CD4-positive, alpha-beta T cell (primary cell): ENCODE data around the gene GALNT10. TPM values are rescaled to one million over a fixed set of nuclear protein-coding genes. Genes with fewer than 3 reads are reported as not detected.

Experiments used
- ATAC-seq: fragments of 200-7000 bp; cut with Tn5 transposase; one replicate; pipeline ENCODE4 v1.10.0; 2022; ENCODE audit warnings: mild to moderate bottlenecking; ENCODE audit not compliant: poor library complexity
- CTCF ChIA-PET: fragments of 350-600 bp; sonication (Branson Sonifier 250); formaldehyde crosslinking; loops from one replicate; lab custom pipeline; 2021; ENCODE audit warnings: antibody characterized with exemption, inconsistent platforms; lab: Charles Lee
- POLR2A ChIA-PET: fragments of 350-600 bp; sonication (Branson Sonifier 250); formaldehyde crosslinking; loops from one replicate; lab custom pipeline; 2021; ENCODE audit warnings: antibody characterized with exemption, inconsistent platforms; lab: Charles Lee
- DNase-seq, 14 experiments: peaks; one replicate each; pipeline ENCODE4 v3.0.0-alpha.2; 2013 to 2020; ENCODE audit warnings: mixed read lengths in 2 of 14
- H3K27ac ChIP-seq, 2 donors: one replicate each; pipeline versions ENCODE4 v1.5.1 to v1.7.0; 2013; ENCODE audit warnings: low read length in 2 of 2, low read depth in 1 of 2, mild to moderate bottlenecking in 1 of 2
- H3K27me3 ChIP-seq, 2 experiments: 1 replicate in 1 of 2; 2 replicates in 1 of 2; pipeline versions ENCODE4 v1.6.1 to v1.7.0; 2013; ENCODE audit warnings: low read length in 2 of 2, control low read depth in 1 of 2, mild to moderate bottlenecking in 1 of 2, moderate library complexity in 1 of 2; ENCODE audit not compliant: insufficient read depth in 2 of 2, control insufficient read depth in 1 of 2
- H3K36me3 ChIP-seq: one replicate; pipeline ENCODE4 v1.6.1; 2013; ENCODE audit warnings: low read length, control low read depth; ENCODE audit not compliant: insufficient read depth
- H3K4me1 ChIP-seq: one replicate; pipeline ENCODE4 v1.6.1; 2013; ENCODE audit warnings: low read length, control low read depth; ENCODE audit not compliant: insufficient read depth
- H3K4me3 ChIP-seq: one replicate; pipeline ENCODE4 v1.5.1; 2013; ENCODE audit warnings: mild to moderate bottlenecking, low read length, moderate library complexity
- H3K9me3 ChIP-seq, 2 experiments: 1 replicate in 1 of 2; 2 replicates in 1 of 2; pipeline versions ENCODE4 v1.6.1 to v1.7.0; 2013; ENCODE audit warnings: low read length in 2 of 2, mild to moderate bottlenecking in 2 of 2, control low read depth in 1 of 2, moderate library complexity in 1 of 2; ENCODE audit not compliant: control insufficient read depth in 1 of 2, insufficient read depth in 1 of 2
- H3K27ac Mint-ChIP-seq: one replicate; pipeline ENCODE4 v1.8.0; 2020; ENCODE audit warnings: mixed read lengths
- H3K27me3 Mint-ChIP-seq: one replicate; pipeline ENCODE4 v1.8.0; 2021; ENCODE audit warnings: mixed read lengths
- H3K36me3 Mint-ChIP-seq: one replicate; pipeline ENCODE4 v1.8.0; 2021; ENCODE audit warnings: low read depth, mixed read lengths
- H3K4me1 Mint-ChIP-seq: one replicate; pipeline ENCODE4 v1.8.0; 2021; ENCODE audit warnings: low read depth, mixed read lengths
- H3K4me3 Mint-ChIP-seq: one replicate; pipeline ENCODE4 v1.8.0; 2020; ENCODE audit warnings: mild to moderate bottlenecking, mixed read lengths
- H3K9me3 Mint-ChIP-seq: one replicate; pipeline ENCODE4 v1.8.0; 2020; ENCODE audit warnings: mixed read lengths
- intact Hi-C, 2 experiments: fragments of 100-400 bp; cut with DNase I in 1 of 2; cut with micrococcal nuclease in 1 of 2; formaldehyde crosslinking; loops; one replicate each; pipeline versions ENCODE4 v1.15.1 to v1.9.0; 2023 to 2025; cut with DNase I, micrococcal nuclease
- microRNA-seq: library from miRNA; unstranded; fragments of <30 nt; microRNA quantifications from one replicate; pipeline ENCODE4 v1.2.0, GENCODE V29; 2021; ENCODE audit warnings: borderline microRNAs expressed, borderline replicate concordance
- total RNA-seq, 174 experiments: library from RNA in 2 of 174; stranded (reverse) in 2 of 174; gene quantifications; one replicate each; pipeline ENCODE4 v1.2.3 and lab custom pipeline; 2021 to 2026
- TF ChIP-seq, protein P1 (sequence below): fragments of 200-600 bp; IDR thresholded peaks from one replicate; pipeline ENCODE4 v1.8.0; 2022; ENCODE audit warnings: antibody characterized with exemption, mild to moderate bottlenecking

Gene GALNT10
- total RNA-seq, 2 experiments from 2014 or later, result 21.7 to 23.0 TPM

DNA sequence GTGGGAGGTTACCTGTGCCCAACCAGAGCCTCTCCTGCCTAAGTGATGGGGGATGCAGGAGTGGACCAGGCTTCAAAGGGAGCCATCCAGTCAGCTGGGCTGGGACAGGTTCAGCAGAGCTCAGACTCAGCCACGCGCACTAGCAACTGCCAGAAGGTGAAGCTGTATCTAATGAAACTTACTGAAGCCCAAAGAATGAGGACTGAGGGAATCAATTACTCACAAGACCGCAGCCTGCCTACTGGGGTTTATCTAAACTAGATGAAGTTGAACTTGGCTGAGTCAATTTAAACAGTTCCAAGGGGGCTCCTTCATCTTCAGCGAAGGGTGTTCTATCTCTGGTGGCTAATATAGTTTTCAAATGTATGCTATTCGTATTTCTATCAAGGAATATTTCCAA lies 276.1 kb downstream of the GALNT10 start:
- Histone ChIP-seq H3K27me3 (peaks cover 21% of the 10 kb centered on the region in 2 experiments), H3K9me3 (no peaks in the 10 kb centered on the region), H3K36me3 (peaks cover 3% of the 10 kb centered on the region), H3K4me1 (peaks cover 9% of the 10 kb centered on the region), H3K27ac (no peak overlapping the region), H3K4me3 (no peak overlapping the region)
- DNase-seq (no peak), ATAC-seq (no peak)
- H3K27me3 Mint-ChIP-seq, result peaks cover 36% of the 10 kb centered on the region
- peaks cover 4% of the 10 kb centered on the region for H3K36me3 Mint-ChIP-seq
- H3K4me1 Mint-ChIP-seq, result peaks cover 8% of the 10 kb centered on the region
- H3K4me3 Mint-ChIP-seq, result no peak overlapping the region
- POLR2A ChIA-PET, result no interaction called here
- H3K27ac Mint-ChIP-seq, result no peak overlapping the region
- no peaks in the 10 kb centered on the region for H3K9me3 Mint-ChIP-seq
- CTCF ChIA-PET, result interaction anchor here (1.0 to 1.6 kb wide), 3 partner anchors 10 to 173 kb away, joined by 3 to 4 read pairs (median 3); no protein-coding TSS in a partner anchor
- intact Hi-C loops, result loop anchor here (1.0 to 10.0 kb wide), 4 partner anchors 138 to 678 kb away; no protein-coding TSS in a partner anchor
- TF ChIP-seq, protein P1, sequence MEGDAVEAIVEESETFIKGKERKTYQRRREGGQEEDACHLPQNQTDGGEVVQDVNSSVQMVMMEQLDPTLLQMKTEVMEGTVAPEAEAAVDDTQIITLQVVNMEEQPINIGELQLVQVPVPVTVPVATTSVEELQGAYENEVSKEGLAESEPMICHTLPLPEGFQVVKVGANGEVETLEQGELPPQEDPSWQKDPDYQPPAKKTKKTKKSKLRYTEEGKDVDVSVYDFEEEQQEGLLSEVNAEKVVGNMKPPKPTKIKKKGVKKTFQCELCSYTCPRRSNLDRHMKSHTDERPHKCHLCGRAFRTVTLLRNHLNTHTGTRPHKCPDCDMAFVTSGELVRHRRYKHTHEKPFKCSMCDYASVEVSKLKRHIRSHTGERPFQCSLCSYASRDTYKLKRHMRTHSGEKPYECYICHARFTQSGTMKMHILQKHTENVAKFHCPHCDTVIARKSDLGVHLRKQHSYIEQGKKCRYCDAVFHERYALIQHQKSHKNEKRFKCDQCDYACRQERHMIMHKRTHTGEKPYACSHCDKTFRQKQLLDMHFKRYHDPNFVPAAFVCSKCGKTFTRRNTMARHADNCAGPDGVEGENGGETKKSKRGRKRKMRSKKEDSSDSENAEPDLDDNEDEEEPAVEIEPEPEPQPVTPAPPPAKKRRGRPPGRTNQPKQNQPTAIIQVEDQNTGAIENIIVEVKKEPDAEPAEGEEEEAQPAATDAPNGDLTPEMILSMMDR, result no peak

DNA sequence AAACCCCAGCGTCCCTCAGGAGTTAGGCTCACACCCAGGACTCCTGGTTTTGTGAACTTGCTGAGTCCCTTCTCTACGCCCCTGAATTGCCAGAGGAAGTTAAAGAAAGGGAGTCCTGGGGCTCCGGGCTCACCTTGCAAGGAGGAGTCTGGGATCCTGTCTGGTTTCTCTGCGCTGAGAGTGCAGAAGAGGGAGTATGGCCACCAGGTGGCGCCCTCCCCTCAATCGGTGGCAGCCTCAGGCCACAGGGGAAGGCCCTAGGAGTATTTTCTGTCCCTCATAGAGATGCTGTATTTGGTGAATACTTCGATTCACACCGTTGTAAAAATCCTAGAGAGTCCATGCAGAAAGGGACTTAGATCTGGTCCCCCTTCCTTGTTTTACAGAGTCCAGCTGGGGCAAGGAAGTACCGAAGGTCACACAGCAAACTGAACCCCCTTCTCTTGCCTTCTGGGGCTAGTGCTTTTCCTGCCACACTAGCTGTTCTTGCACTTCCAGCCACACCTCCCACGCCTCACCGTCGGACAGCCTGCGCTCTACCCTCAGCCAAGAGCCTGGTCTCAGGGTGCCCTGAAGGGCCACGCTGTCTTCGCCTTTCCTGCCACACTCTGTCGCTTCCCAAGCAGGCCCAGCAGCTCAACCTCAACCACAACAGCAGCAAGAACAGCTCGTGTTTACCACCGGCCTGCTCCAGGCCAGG lies 277.3 kb downstream of the GALNT10 start:
- Histone ChIP-seq H3K4me1 (peaks cover 12% of the 10 kb centered on the region), H3K27me3 (peaks cover 26 to 32% of the 10 kb centered on the region in 2 experiments), H3K9me3 (no peaks in the 10 kb centered on the region), H3K27ac (no peak overlapping the region), H3K36me3 (no peaks in the 10 kb centered on the region), H3K4me3 (no peak overlapping the region)
- ATAC-seq (peak; percentile 92), DNase-seq (peak; percentile 48 to 82 (median 66))
- H3K9me3 Mint-ChIP-seq, result no peaks in the 10 kb centered on the region
- intact Hi-C loops, result loop anchor here (1.0 to 10.0 kb wide), 4 partner anchors 137 to 677 kb away; no protein-coding TSS in a partner anchor
- peaks cover 8% of the 10 kb centered on the region for H3K4me1 Mint-ChIP-seq
- POLR2A ChIA-PET, result no interaction called here
- H3K36me3 Mint-ChIP-seq, result peaks cover 4% of the 10 kb centered on the region
- TF ChIP-seq, protein P1, result peak; percentile 85
- H3K4me3 Mint-ChIP-seq, result no peak overlapping the region
- no peak overlapping the region for H3K27ac Mint-ChIP-seq
- CTCF ChIA-PET, result interaction anchor here (1.1 to 1.6 kb wide), 2 partner anchors 20 to 172 kb away, joined by 3 to 4 read pairs; no protein-coding TSS in a partner anchor
- peaks cover 47% of the 10 kb centered on the region for H3K27me3 Mint-ChIP-seq

DNA sequence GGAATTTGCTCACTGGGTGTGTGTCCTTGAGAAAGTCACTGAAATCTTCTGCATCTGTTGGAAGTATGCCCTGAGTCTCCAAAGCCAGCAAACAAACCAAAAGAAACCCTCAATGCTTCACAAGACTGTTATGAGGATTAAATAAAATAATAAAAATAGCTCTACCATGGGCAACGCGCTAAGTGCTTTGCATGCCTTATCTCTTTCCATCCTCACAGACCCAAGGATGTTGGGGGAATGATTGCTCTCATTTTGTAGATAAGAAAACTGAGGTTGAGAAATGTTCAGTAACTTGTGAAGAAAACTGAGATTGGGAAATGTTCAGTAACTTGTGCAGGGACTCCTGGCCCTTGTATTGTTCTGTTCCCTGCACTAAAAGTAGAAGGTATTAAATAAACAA lies 279.6 kb downstream of the GALNT10 start:
- Mint-ChIP-seq H3K4me1 (peaks cover 30% of the 10 kb centered on the region), H3K27me3 (peaks cover 70% of the 10 kb centered on the region), H3K9me3 (no peaks in the 10 kb centered on the region), H3K27ac (no peak overlapping the region), H3K4me3 (no peak overlapping the region), H3K36me3 (no peaks in the 10 kb centered on the region)
- Histone ChIP-seq H3K4me3 (no peak overlapping the region), H3K9me3 (peaks cover 0 to 7% of the 10 kb centered on the region in 2 experiments), H3K27ac (no peak overlapping the region), H3K36me3 (no peaks in the 10 kb centered on the region), H3K27me3 (peaks cover 50 to 55% of the 10 kb centered on the region in 2 experiments), H3K4me1 (peaks cover 33% of the 10 kb centered on the region)
- TF ChIP-seq, protein P1, result no peak
- no peak for DNase-seq
- ATAC-seq, result no peak
- intact Hi-C loops, result loop anchor here in 1 of 2 experiments (10.0 kb wide), 1 partner anchor 175 kb away; no protein-coding TSS in a partner anchor
- CTCF ChIA-PET, result no interaction called here
- POLR2A ChIA-PET, result no interaction called here

Small RNAs within 50 kb of the gene (microRNA-seq; reads per million reads assigned to microRNA genes)
- gene MIR1294, result 3.3 reads per million, percentile 17 among the genes with 10 or more reads in this experiment

Other genes starting within 250 kb of the GALNT10 start
- 10 to 100 TPM; 21.9 to 23.3 TPM for gene FAM114A2, start 151.8 kb upstream of the GALNT10 start, total RNA-seq
- gene MFAP3, start 151.8 kb upstream of the GALNT10 start, total RNA-seq, result 10 to 100 TPM; 14.9 to 17.7 TPM